Activated CD8-positive, alpha-beta memory T cell treated with anti-CD3 and anti-CD28 coated beads, Interleukin-2, amount 10 ng/mL, durations not matched to agents 7 days and 5 days (primary cell): ENCODE results near the gene KRT78. TPM values are rescaled to one million over a fixed set of nuclear protein-coding genes. Genes with fewer than 3 reads are reported as not detected.
A peak's percentile ranks its signal among the peaks of the same experiment; 100 is the strongest.
"Not testable (repeated sequence)": the region's sequence is repeated elsewhere in the genome, so short reads cannot be mapped to it uniquely, and the experiment has no call there.

ENCODE experiments used
- ATAC-seq: fragments of 150-1000 bp; cut with Tn5 transposase; one replicate; pipeline ENCODE4 v1.10.0; 2021; ENCODE audit warnings: moderate library complexity
- CTCF ChIA-PET: fragments of 350-600 bp; sonication (Branson Sonifier 250); formaldehyde crosslinking; loops from one replicate; lab custom pipeline; 2021; ENCODE audit warnings: antibody characterized with exemption; lab: Charles Lee
- DNase-seq: peaks from one replicate; pipeline ENCODE4 v3.0.0-alpha.2; 2020
- H3K27ac Mint-ChIP-seq: one replicate; pipeline ENCODE4 v1.8.0; 2021; ENCODE audit warnings: mild to moderate bottlenecking, mixed read lengths
- H3K27me3 Mint-ChIP-seq: one replicate; pipeline ENCODE4 v1.8.0; 2021; ENCODE audit warnings: mixed read lengths
- H3K36me3 Mint-ChIP-seq: one replicate; pipeline ENCODE4 v1.8.0; 2021; ENCODE audit warnings: mild to moderate bottlenecking, mixed read lengths
- H3K4me1 Mint-ChIP-seq: one replicate; pipeline ENCODE4 v1.8.0; 2021; ENCODE audit warnings: mixed read lengths
- H3K4me3 Mint-ChIP-seq: one replicate; pipeline ENCODE4 v1.8.0; 2021; ENCODE audit warnings: mild to moderate bottlenecking, moderate library complexity, mixed read lengths
- H3K9me3 Mint-ChIP-seq: one replicate; pipeline ENCODE4 v1.8.0; 2022; ENCODE audit warnings: low read depth, mixed read lengths
- total RNA-seq, 2 experiments: library from RNA; stranded (reverse); gene quantifications; one replicate each; pipeline ENCODE4 v1.2.3, GENCODE V29; 2021

KRT78 gene
- total RNA-seq, 2 experiments from 2014 or later = not detected

- no peaks in the 10 kb centered on the region for H3K36me3 Mint-ChIP-seq
- no peaks in the 10 kb centered on the region for H3K4me1 Mint-ChIP-seq
- no peak overlapping the region for H3K27ac Mint-ChIP-seq
- no peak for ATAC-seq
- no peak overlapping the region for H3K4me3 Mint-ChIP-seq
- no peaks in the 10 kb centered on the region for H3K27me3 Mint-ChIP-seq
- CTCF ChIA-PET = interaction anchor here (0.8 to 22.1 kb wide), 3 partner anchors 15 to 286 kb away, joined by 3 to 459 read pairs (median 182); partner anchors contain the start of gene KRT74
- H3K9me3 Mint-ChIP-seq = no peaks in the 10 kb centered on the region
- no peak for DNase-seq
Observed at GRCh38 chr12:52867152-52867551, 18.4 kb upstream of the KRT78 start.

DNA sequence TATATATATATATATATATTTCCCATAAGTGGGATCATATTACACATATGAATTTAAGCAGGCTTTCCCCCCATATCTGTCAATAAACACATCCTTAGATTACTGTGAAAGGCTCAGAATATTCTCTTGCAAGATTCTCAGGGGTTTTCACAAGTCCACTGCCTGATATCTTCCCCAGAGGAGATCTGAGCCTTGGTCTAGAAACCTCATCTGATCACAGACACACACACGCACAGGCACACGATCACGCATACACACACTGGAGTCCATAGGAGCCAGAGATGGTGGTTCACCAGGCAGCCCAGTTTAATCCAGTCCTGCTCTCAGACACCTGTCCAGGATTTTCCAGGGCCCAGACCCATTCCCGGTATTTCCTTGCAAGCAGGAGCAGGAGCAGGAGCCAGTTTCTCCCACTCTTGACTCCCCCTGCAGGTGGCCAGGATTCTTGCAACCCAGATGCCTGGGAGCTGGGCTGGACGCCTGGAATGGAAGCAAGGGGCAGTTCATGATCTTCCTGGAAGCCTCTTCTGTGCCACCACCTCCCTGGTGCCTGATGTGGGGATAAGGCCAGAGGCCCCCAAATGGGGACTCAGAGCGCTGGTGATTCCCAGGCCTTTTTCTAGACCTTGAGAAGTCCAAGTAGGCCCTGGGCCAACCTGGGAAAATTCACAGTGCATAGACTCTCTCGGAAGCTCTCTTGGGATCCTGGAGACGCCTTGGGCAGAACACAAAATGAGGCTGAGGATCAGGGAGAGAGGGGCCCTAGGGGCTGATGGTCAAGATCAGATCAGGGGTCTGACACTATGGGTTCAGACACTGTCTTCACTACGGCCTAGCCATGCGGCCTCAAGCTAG is 16.5 kb upstream of the KRT78 start:
- DNase-seq (no peak), ATAC-seq (peak; percentile 43)
- CTCF ChIA-PET = interaction anchor here (0.6 to 22.1 kb wide), 7 partner anchors 8 to 285 kb away, joined by 3 to 459 read pairs (median 4); partner anchors contain the start of gene KRT74
- Mint-ChIP-seq H3K4me1 (no peaks in the 10 kb centered on the region), H3K4me3 (no peak overlapping the region), H3K27me3 (no peaks in the 10 kb centered on the region), H3K36me3 (no peaks in the 10 kb centered on the region), H3K27ac (no peak overlapping the region), H3K9me3 (no peaks in the 10 kb centered on the region)

- CTCF ChIA-PET = interaction anchor here (0.8 kb wide), 1 partner anchor 8 kb away, joined by 4 read pairs; no protein-coding TSS in a partner anchor
- DNase-seq = no peak
- H3K9me3 Mint-ChIP-seq = no peaks in the 10 kb centered on the region
Observed at GRCh38 chr12:52862023-52862422, 13.2 kb upstream of the KRT78 start.

GRCh38 chr12:52861511-52861910 is 12.7 kb upstream of the KRT78 start:
- Mint-ChIP-seq H3K4me3 (no peak overlapping the region), H3K27me3 (peaks cover 4% of the 10 kb centered on the region), H3K9me3 (no peaks in the 10 kb centered on the region), H3K36me3 (no peaks in the 10 kb centered on the region), H3K27ac (no peak overlapping the region), H3K4me1 (no peaks in the 10 kb centered on the region)
- DNase-seq (no peak), ATAC-seq (no peak)
- CTCF ChIA-PET = interaction anchor here (0.8 kb wide), 1 partner anchor 9 kb away, joined by 4 read pairs; no protein-coding TSS in a partner anchor

More at GRCh38 chr12:52862023-52862422, 13.2 kb upstream of the KRT78 start:
- no peak overlapping the region for H3K27ac Mint-ChIP-seq
- no peaks in the 10 kb centered on the region for H3K4me1 Mint-ChIP-seq
- no peak overlapping the region for H3K4me3 Mint-ChIP-seq
- no peaks in the 10 kb centered on the region for H3K27me3 Mint-ChIP-seq
- ATAC-seq = no peak
- no peaks in the 10 kb centered on the region for H3K36me3 Mint-ChIP-seq

DNA sequence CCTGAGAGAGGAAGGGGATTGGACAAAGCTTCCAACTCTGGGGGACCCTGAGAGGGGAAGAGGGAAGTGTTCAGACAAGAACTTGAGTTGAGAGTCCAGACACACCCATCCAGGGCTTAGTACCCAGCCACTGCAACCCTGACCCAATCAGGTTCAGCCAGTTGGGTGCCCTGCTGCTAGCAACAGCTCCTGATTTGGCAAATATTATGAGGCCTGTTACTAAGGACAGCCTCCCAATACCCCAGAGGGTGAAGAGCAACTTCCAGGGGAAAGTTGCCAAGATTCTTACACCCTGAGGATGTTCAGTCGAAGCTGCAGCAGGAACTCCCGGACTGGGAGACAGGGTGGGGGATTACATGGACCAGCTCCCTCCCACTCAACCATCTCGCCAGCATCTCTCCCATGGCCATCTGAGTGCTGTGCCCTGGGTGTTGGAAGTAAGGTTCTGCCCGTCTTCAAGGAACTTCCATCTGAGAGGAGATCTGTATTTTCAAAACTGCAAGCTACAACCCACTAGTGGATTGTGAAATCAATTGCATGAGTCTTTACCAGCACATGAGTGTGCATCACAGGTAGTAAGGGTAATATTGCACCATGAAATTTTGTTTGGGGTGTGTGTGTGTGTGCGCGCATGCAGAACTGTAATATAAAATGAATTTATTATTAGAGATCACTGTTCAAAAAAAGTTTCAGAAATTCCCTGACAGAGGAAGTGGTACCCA is 11.5 kb upstream of the KRT78 start:
- H3K36me3 Mint-ChIP-seq = no peaks in the 10 kb centered on the region
- ATAC-seq (no peak), DNase-seq (no peak)
- CTCF ChIA-PET = interaction anchor here (0.8 to 1.0 kb wide), 3 partner anchors 10 to 487 kb away, joined by 3 to 4 read pairs (median 4); no protein-coding TSS in a partner anchor
- no peaks in the 10 kb centered on the region for H3K4me1 Mint-ChIP-seq
- no peaks in the 10 kb centered on the region for H3K9me3 Mint-ChIP-seq
- H3K4me3 Mint-ChIP-seq = no peak overlapping the region
- no peak overlapping the region for H3K27ac Mint-ChIP-seq
- H3K27me3 Mint-ChIP-seq = peaks cover 13% of the 10 kb centered on the region

DNA sequence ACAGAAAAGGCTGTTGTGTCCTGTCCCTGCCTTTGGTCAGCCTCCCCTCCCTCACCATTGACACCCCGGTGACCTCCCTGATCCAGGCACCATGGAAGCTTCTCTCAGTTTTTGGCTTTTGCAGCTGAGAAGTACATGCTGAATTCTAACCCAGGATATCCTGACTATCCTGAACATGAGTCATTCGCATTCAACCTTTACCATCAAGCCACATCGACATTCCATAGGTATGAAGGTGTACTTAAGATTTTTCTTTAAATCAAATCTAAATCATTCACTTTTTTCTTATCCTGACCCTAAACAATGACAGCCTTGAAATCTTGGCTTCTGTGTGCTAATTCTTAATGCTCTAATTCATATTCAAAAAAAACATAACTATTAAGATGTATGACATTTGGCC is 8.7 kb upstream of the KRT78 start:
- Mint-ChIP-seq H3K36me3 (no peaks in the 10 kb centered on the region), H3K4me3 (no peak overlapping the region), H3K27me3 (peaks cover 33% of the 10 kb centered on the region), H3K4me1 (no peaks in the 10 kb centered on the region), H3K27ac (no peak overlapping the region), H3K9me3 (no peaks in the 10 kb centered on the region)
- ATAC-seq (no peak), DNase-seq (no peak)
- CTCF ChIA-PET = interaction anchor here (1.8 kb wide), 1 partner anchor 13 kb away, joined by 6 read pairs; no protein-coding TSS in a partner anchor

DNA sequence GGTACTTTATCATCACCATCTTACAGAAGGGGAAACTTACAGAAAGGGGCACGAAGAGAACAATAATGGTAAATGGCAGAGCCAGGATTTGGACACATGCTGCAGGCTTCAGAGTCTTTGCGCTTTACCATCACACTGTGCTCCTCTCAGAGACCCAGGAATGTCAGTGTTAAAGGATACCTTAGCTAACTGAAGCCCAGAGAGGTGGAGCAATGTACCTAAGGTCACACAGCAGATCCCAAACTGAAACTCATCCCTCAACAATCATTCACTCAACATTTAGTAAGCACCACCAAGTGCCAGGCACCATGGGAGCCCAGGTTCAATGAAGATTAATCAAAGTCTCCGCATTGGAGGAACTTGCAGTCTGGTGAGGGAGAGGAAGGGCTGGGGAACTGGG is 8.0 kb upstream of the KRT78 start:
- Mint-ChIP-seq H3K36me3 (no peaks in the 10 kb centered on the region), H3K27ac (no peak overlapping the region), H3K4me1 (no peaks in the 10 kb centered on the region), H3K27me3 (peaks cover 38% of the 10 kb centered on the region), H3K4me3 (no peak overlapping the region), H3K9me3 (no peaks in the 10 kb centered on the region)
- DNase-seq (no peak), ATAC-seq (no peak)
- CTCF ChIA-PET = interaction anchor here (1.8 kb wide), 1 partner anchor 14 kb away, joined by 6 read pairs; no protein-coding TSS in a partner anchor

DNA sequence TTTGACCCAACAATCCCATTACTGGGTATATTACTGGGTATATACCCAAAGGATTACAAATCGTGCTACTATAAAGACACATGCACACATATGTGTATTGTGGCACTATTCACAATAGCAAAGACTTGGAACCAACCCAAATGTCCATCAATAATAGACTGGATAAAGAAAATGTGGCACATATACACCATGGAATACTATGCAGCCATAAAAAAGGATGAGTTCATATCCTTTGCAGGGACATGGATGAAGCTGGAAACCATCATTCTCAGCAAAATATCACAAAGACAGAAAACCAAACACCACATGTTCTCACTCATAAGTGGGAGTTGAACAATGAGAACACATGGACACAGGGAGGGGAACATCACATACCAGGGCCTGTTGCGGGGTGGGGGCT is 7.3 kb upstream of the KRT78 start:
- CTCF ChIA-PET = interaction anchor here (1.8 kb wide), 1 partner anchor 15 kb away, joined by 6 read pairs; no protein-coding TSS in a partner anchor
- H3K27ac Mint-ChIP-seq, DNase-seq, H3K36me3 Mint-ChIP-seq, H3K4me3 Mint-ChIP-seq, H3K4me1 Mint-ChIP-seq, H3K9me3 Mint-ChIP-seq, ATAC-seq: not testable (repeated sequence)
- H3K27me3 Mint-ChIP-seq = peaks cover 38% of the 10 kb centered on the region

DNA sequence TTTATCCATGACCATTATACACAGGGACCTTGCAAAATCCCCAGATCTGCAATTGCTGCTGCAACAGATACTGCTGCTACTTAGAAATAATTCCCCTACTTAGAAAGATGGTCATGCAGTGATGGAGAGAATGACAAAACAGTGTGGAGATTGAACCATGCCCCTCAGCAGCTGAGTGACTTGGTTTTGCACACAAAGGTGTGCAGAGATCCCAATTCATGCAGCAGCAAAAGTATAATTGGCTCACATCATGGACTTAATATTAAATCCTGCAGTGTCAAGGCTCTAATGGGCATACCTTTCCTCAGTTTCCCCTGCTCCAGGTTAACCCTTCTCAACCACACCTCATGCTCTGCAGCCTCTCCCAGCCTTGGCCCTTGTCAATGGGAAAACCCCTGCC is 3.0 kb upstream of the KRT78 start:
- no peak for DNase-seq
- ATAC-seq = no peak
- no peak overlapping the region for H3K27ac Mint-ChIP-seq
- H3K4me3 Mint-ChIP-seq = no peak overlapping the region
- H3K4me1 Mint-ChIP-seq = no peaks in the 10 kb centered on the region
- peaks cover 49% of the 10 kb centered on the region for H3K27me3 Mint-ChIP-seq
- CTCF ChIA-PET = interaction anchor here (1.0 to 1.3 kb wide), 2 partner anchors 33 to 129 kb away, joined by 4 to 6 read pairs; no protein-coding TSS in a partner anchor
- H3K36me3 Mint-ChIP-seq = no peaks in the 10 kb centered on the region
- no peaks in the 10 kb centered on the region for H3K9me3 Mint-ChIP-seq

DNA sequence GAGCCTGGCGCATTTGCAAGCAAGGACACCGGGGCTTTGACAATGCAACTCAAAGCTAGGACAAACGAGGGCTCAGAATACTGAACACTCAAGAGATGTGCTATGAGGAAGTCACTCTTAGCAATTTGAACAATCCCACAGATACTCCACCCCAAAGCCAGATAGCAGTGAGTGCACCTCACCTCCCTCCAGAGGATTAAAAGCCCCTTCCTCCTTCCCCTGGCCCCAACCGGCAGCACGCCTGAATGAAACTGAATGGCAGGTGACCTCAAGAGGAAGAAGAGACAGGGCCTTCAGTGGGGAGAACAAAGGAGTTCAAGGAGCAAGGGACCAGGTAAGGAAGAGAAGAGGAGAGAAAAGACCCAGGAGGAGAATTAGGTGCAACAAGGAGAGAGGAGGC is 1.9 kb upstream of the KRT78 start:
- Mint-ChIP-seq H3K27ac (no peak overlapping the region), H3K4me1 (no peaks in the 10 kb centered on the region), H3K4me3 (no peak overlapping the region), H3K9me3 (no peaks in the 10 kb centered on the region), H3K36me3 (no peaks in the 10 kb centered on the region), H3K27me3 (peaks cover 42% of the 10 kb centered on the region)
- ATAC-seq (no peak), DNase-seq (no peak)
- CTCF ChIA-PET = no interaction called here

DNA sequence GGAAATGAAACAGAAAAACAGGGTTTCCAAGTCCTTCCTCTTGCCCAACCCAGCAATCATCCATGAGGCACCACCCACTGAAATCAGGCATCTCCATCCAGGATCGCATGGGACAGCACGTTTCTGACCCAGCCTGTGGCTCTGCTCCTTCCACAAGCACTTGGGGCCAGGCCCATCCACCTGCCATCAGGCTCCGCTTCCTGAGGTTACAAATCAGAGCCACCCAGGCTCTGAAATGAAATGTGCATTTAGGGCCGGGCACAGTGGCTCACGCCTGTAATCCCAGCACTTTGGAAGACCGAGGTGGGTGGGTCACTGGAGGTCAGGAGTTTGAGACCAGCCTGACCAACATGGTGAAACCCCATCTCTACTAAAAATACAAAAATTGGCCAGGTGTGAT is 717 bp upstream of the KRT78 start:
- DNase-seq = no peak
- Mint-ChIP-seq H3K27ac (no peak overlapping the region), H3K27me3 (peaks cover 30% of the 10 kb centered on the region)

GRCh38 chr12:52847335-52848102 is 1.3 kb downstream of the KRT78 start:
- Mint-ChIP-seq H3K27ac (no peak overlapping the region), H3K4me3 (no peak overlapping the region), H3K4me1 (peaks cover 4% of the 10 kb centered on the region), H3K9me3 (no peaks in the 10 kb centered on the region), H3K27me3 (peaks cover 17% of the 10 kb centered on the region), H3K36me3 (no peaks in the 10 kb centered on the region)
- CTCF ChIA-PET = no interaction called here
- ATAC-seq (no peak), DNase-seq (no peak)

More for the DNA sequence above, 717 bp upstream of the KRT78 start:
- Mint-ChIP-seq H3K9me3 (no peaks in the 10 kb centered on the region), H3K4me3 (no peak overlapping the region), H3K4me1 (no peaks in the 10 kb centered on the region), H3K36me3 (no peaks in the 10 kb centered on the region)
- ATAC-seq = no peak
- CTCF ChIA-PET = interaction anchor here (1.6 kb wide), 1 partner anchor 30 kb away, joined by 4 read pairs; no protein-coding TSS in a partner anchor
